Neural cell (in vitro differentiated cells): ENCODE data around the gene LRRC10B.

ENCODE experiments used
- EZH2 ChIP-seq: fragments of 200-600, 300-800 bp; shearing (Covaris generic), sonication (generic); IDR thresholded peaks from 2 replicates; pipeline ENCODE4 v1.6.1; 2014; ENCODE audit warnings: antibody characterized with exemption, low read length, borderline replicate concordance, mild to moderate bottlenecking; ENCODE audit not compliant: insufficient read depth, poor library complexity, severe bottlenecking
- SMC3 ChIP-seq: fragments of 450-650 bp; conservative IDR thresholded peaks from 2 replicates; pipeline ENCODE4 v1.6.1; 2014; ENCODE audit warnings: antibody characterized with exemption, mild to moderate bottlenecking, moderate library complexity; ENCODE audit not compliant: poor library complexity
- TF ChIP-seq, protein P1 (sequence below): fragments of 450-650 bp; IDR thresholded peaks from 2 replicates; pipeline ENCODE4 v1.5.1; 2014; ENCODE audit warnings: antibody characterized with exemption, mild to moderate bottlenecking, moderate library complexity; ENCODE audit not compliant: poor library complexity, severe bottlenecking

DNA sequence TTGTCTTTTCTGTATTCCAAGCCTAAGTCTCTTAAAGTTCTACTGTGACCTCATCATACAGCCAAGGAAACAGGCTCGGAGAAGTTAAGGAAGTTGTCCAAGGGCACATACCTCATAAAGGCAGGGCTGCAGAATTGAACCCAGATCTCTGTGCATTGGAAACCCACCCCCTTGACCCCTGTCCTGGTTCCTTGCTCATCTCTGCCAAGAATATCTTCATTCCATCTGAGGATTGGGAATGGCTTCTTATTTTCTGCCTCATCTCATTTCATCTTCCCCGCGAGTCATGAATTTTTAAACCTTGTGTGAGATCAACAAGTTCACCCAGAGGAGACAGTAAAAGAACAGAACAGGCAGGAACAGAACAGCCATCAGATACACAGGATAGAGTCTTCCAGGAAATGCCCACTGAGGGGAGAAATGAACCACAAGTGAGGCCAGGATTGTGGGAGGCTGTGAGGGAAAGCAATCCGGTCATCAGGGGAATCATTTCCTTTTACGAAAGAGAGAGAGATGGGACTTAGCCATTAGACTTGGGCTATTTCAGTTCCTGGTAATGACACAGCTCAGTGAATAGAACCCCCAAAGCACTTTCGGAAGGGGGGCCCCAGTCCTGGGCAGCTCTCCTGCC, 34.4 kb upstream of the LRRC10B start:
- TF ChIP-seq, protein P1, sequence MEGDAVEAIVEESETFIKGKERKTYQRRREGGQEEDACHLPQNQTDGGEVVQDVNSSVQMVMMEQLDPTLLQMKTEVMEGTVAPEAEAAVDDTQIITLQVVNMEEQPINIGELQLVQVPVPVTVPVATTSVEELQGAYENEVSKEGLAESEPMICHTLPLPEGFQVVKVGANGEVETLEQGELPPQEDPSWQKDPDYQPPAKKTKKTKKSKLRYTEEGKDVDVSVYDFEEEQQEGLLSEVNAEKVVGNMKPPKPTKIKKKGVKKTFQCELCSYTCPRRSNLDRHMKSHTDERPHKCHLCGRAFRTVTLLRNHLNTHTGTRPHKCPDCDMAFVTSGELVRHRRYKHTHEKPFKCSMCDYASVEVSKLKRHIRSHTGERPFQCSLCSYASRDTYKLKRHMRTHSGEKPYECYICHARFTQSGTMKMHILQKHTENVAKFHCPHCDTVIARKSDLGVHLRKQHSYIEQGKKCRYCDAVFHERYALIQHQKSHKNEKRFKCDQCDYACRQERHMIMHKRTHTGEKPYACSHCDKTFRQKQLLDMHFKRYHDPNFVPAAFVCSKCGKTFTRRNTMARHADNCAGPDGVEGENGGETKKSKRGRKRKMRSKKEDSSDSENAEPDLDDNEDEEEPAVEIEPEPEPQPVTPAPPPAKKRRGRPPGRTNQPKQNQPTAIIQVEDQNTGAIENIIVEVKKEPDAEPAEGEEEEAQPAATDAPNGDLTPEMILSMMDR, result no peak
- TF ChIP-seq EZH2, result no peak
- TF ChIP-seq SMC3, result no peak
